ENCODE results near the gene EPM2AIP1.

- TF ChIP-seq CTCF (IDR thresholded peaks at IDR 0.05): no peak
- TF ChIP-seq POLR2A (IDR thresholded peaks at IDR 0.05): no peak
Observed at GRCh38 chr3:37032961-37033360, 40.0 kb upstream of the EPM2AIP1 start.
